ENCODE data around the gene SEMA3C.

SEMA3C gene

DNA sequence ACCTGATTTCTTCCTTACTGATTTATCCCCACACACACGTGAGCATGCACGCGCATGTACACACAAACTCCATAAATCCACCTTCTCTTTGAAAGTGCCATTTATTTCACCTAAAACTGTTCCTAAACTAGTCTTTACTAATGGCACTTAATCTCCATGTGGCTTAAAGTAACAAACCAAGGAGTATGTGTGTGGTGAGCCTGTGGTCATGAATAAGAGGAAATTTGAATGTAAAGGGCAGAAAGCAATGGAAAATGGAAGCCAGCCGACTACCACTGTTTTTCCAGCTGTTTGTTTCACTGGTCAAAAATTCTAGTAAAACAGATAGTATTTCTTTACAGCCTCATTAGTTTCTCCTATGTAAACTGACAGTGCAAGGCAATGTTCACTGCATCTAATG lies 23.8 kb downstream of the SEMA3C start:
- Histone ChIP-seq H3K4me3 (no peak overlapping the region), H3K27ac (no peak overlapping the region)

DNA sequence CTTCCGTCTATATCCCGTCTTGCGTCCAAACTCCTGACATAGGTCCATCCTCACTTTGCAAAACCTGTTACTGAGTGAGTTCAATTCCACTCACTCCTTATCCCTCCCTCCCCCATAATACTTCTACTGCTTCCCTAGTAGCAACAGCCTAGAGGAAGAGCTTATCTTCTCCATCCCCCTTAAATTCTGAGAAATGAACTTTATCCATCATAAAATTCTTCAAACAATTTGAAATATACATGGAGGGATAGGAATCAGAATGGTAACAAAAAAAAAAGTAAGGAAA lies 27.6 kb downstream of the SEMA3C start:
- peak overlapping the region in 2 of 21 experiments; percentile 17 to 33 for H3K27ac ChIP-seq
- no peak overlapping the region for H3K4me3 ChIP-seq

DNA sequence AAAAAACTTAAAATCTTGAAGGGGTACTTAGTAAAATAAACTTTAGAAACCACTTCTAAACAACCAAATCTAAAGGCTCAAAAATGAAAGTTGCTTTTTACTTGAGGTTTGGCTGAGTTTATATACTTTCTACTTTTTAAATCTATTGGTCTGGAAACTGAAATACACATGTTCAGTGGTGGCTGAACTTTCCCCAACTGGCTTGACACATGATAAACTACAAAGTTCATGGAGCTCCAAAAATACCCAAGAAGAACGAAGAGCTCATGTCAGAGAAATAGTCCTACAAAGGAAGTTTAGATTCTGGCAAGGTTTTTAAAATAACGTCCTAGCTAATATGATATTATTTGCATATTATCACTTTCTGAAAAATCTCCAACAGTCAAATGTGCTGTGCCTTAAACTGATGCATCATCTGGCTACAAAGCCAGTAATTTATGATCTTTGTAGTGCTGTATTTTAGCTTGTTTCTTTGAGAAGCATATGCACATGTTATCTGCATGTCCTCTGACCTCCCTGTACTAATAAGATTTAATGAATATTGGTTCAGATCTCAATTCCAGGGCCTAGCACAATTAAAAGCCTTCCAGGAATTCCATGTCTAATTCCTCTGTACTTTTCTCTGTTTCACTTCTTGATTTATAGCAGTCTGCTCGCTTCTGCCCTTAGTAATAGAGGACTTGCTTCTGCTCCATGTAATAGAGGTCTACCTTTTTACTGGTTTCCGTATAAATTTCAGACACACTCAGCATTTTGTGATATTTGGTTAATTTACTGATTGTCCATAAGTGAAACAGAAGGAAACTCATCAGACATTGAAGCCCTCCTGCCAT lies 28.2 kb downstream of the SEMA3C start:
- H3K27ac ChIP-seq = peak overlapping the region in 3 of 21 experiments; percentile 17 to 39 (median 33)

DNA sequence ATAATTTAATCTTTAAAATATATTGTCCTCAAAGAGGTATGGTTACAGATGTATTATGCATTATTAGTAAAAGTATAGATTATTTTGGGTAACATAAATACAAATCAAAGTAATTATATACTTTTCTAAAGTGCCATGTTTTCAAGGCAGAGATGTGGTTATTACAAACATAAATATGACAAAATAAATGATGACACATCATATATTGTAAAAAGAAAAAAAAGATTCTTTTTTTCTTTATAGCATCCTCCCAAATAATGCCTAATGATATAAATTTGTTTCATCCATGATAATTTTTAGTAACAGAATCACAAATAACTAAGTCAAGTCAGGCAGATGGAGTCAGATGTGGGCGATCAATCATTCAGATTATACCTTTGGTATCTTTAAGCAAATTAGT lies 29.3 kb downstream of the SEMA3C start:
- H3K4me3 ChIP-seq = no peak overlapping the region
- H3K27ac ChIP-seq = no peak overlapping the region

More for the DNA sequence above, 28.2 kb downstream of the SEMA3C start:
- H3K4me3 ChIP-seq = no peak overlapping the region

DNA sequence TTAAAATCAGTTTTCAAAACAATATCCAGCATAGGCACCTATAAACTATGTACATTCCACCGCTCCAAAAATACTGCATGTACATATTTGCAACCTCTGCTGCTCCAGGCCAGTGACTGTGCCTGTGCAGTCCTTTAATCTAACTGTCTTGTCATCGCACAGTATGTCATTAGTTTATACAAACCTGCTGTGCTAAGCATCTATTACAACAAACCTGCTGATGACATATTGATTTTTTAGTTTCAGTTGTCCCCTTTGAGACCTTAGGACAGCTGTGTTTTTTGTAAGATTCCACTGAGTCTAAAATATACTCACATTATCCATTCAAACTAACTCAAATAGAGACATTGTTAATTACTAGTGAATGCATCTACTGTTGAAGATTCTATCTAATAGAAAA lies 33.1 kb downstream of the SEMA3C start:
- H3K27ac ChIP-seq = peak overlapping the region in 2 of 21 experiments; percentile 15 to 51

DNA sequence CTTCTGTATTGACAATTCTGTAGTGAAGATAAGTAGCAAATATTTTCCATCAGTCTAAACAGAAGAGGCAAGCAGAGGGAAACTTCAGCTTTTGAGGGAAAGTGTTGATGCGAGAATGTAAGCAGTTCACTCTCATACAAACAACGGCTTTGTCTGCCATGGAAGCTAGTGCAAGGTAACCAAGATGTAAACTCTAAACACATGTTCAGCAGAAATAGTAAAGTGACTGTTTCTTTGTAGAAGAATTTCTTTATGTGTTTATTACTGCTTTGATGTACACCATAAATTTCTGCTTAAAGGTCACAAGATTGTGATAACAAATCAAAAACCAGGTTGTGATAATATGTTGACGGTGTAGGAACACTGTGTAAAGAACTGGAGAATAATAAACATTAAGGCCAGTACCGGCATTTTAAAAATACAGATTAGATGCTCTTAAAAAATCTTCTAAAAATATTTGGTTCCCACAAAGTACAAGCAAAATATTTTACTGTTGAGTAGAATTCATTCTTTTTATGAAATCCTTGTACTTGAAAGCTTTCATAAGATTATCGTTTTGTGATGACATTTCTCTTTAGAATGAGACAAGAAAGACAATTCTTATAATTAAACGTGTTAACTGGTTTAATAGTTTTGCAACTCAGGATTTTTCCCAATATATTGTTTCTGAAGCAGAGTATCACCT lies 34.2 kb downstream of the SEMA3C start:
- H3K4me3 ChIP-seq = no peak overlapping the region
- H3K27ac ChIP-seq = peak overlapping the region in 9 of 21 experiments; percentile 25 to 71 (median 54)

More for the DNA sequence above, 33.1 kb downstream of the SEMA3C start:
- H3K4me3 ChIP-seq = no peak overlapping the region

DNA sequence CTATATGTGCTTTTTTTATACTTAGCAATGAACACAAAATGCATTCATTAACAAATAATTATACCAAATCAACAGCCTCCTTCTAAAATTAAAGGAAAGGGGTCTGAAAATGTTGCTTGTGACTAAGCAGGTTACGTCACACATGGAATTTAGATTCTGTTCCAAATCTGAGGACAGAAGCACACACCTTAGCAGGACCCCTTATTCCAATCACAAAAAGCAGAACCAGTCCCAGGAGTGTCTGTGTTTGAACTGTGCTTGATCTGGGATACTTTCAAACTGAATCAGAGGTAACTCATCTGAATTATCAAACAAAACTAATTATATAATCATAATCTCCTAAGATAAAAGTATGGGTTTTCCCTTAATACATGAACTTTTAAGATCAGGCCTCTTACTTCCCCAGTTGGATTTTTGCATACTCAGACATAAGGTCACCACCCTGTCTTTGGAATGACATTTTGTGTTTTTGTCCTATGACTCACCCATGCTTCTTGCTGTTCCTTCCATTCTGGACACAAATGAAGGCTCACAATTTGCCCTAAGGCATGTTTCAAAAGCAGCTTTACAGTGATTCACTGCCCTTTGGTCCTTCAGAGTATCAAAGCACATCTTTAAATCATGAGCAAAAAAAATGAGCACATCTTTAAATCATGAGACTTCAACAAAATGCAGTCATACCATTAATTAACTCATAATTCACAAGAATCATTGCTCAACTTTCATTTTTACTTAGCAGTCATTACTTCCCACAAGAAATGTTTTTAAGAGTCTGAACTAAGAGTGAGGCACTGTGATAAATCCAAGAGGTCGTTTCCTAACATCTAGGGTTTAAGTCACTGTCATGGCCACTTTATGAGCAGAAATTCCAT lies 35.5 kb downstream of the SEMA3C start:
- H3K4me3 ChIP-seq = no peak overlapping the region
- H3K27ac ChIP-seq = peak overlapping the region in 16 of 21 experiments; percentile 16 to 71 (median 54)

DNA sequence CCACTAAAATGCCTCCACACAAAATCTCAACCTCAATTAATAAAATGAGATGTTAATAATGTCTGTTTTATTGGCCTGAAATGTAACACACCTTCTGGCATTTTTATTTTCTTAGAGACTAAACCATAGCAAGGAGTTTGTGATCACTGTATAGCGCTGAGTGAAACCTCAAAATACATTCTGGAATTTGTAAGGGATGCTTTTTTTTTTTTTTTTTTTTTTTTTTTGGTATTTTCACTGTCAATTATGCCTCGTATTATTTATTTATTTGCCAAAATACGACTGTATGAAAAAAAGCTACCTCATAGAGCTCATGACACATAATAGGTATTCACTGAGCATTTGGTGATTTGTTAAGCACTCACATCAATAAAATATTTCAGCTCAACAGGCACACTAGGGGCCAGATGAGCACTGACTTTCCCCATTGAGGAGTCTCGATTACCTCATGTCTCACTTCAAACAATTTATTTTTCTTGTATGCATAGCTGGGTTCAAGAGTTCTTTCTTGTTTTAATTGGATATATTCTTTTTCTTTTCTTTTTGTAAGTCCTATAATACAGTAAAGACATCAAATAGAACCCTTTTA lies 36.5 kb downstream of the SEMA3C start:
- peak overlapping the region in 4 of 21 experiments; percentile 30 to 66 (median 59) for H3K27ac ChIP-seq

DNA sequence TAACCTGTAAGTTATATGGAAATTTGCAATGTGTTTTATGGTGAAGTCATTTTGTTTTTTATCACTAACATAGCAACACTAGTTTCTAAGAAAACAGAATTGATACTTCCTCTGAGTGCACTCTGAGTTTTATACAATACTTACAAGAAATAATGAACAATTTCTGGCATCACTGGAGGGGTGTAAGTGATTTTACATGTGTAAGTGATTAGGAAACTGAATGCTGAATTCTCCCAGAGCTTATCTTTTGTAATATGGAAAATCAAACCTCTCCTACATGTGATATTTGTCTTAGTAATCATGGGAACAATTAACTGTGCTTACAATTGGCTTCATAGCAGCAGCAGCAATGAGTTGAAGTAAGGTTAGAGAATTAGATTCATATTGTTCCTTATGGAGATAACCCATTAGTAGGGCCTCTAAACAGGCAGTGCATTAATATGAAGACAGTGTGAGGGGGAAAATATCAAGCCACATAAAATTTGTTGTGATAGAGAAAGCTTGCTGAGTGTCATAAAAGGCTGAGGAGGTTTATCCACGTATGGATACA lies 37.4 kb downstream of the SEMA3C start:
- H3K4me3 ChIP-seq = no peak overlapping the region
- peak overlapping the region in 1 of 21 experiments; percentile 22 for H3K27ac ChIP-seq

More for the DNA sequence above, 36.5 kb downstream of the SEMA3C start:
- H3K4me3 ChIP-seq = no peak overlapping the region

DNA sequence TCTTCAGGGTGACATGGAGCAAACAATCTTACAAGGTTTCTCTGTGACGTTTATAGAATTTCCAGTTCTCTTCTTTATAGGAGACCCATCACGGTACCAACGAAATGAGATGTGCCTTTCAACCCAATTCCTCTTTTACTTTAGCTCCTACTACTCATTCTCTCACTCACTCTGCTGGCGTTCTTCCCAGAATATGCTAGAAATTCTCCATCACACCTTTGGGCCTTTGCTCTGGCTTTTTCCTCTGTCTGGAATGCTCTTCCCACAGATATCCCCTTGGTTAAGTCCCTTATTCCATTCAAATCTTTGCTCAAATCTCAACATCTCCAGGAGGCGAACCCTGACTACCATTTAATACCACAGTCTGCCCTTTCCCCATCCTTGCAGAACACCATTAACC lies 39.0 kb downstream of the SEMA3C start:
- H3K4me3 ChIP-seq = no peak overlapping the region
- H3K27ac ChIP-seq = no peak overlapping the region

DNA sequence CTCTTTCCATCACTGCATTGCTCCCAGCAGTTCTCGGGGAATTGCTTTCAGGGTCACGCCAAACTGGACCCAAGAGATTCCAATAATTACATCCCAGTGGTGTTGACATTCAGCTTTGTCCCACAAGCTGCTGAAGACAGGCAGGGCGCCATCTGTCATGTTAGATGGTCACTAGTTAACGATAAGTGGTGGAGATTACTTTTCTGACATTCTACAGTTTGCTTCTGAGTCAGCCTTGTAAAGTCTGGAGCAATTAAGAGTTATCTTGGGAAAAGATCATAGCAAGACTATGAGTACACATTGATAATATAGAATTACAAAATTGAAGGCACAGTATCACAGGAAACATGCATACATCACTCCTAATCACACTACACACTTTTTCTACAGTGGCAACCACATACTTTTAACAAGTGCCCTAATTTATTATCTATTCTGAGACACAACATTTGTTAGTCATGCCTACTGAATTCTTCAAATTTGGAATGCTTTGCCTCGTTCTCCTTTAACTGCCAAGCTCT lies 41.9 kb downstream of the SEMA3C start:
- H3K27ac ChIP-seq = no peak overlapping the region
- no peak overlapping the region for H3K4me3 ChIP-seq

DNA sequence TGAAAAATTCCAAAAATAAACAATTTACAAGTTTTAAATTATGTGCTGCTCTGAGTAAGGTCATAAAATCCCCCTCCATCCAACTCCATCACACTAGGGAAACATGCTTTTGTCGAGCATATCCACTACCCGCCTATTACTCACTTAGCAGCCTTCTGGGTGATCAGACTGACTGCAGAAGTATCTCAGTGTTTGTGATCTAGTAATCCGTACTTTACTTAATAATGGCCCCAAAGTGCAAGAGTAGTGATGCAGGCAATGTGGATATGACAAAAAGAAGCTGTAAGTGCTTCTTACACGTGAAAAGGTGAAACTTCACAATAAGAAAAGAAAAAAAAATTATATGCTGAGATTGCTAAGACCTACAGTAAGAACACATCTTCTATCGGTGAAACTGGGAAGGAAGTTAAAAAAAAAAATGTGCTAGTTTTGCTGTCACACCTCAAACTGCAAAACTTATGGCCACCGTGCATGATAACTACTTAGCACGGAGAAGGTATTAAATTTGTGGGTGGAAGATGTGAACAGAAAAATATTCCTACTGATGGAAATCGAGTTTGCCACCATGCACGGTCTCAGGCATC lies 43.2 kb downstream of the SEMA3C start:
- no peak overlapping the region for H3K4me3 ChIP-seq
- H3K27ac ChIP-seq = no peak overlapping the region

DNA sequence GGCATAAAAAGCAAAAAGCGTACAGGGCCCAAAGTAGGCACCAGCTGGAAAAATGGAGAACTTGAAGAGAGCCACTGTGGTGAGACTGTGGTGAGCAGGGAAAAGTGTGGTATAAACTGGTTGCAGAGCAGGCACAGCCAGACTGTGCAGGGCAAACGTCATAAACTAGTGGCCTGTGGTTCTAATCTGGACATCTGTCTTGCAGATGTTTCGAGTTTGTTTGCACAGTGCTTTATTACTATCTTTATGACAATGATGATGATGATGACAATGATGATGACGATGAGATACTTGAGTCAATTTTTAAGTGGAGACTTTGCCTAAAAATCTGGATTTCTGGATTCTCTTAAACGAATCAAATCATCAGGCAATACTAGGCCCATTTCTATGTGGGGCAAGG lies 45.7 kb downstream of the SEMA3C start:
- Histone ChIP-seq H3K4me3 (no peak overlapping the region), H3K27ac (no peak overlapping the region)

DNA sequence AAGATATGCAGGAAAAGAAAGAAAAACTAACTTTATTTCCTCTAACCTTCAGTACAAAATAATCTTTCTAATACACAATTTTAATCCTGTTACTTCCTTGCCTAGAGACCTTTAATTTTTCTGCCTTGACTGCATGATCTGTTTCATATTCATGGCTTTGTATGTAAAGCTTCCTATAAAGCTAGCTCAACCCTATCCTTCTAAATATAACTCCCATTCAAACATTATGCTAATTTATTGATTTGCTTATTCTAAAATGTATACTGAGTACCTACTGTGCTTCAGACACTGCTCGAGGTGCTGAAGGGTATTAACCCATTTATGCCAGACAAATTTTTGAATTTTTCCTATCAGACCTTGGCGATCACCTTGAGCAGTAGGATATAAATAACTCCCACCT lies 47.6 kb downstream of the SEMA3C start:
- Histone ChIP-seq H3K27ac (no peak overlapping the region), H3K4me3 (no peak overlapping the region)

DNA sequence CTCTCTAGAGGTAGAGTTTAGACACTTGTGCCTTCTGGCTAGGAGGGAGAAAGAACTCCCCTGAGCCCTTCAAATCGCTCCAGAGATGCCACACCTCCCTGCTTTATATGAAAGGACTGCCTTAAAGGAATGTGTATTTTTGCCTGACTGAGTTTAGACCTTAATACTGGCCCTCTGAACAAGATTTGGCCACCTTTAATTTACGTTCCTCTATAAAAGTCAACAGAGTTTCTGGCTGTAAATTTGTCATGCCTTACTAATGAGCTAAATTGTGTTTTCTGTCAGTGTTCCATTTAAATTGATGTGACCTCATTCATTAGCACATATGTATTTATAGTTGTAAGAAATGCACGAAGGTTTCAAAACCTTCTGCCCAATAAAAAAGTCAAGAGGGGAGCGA lies 48.0 kb downstream of the SEMA3C start:
- H3K27ac ChIP-seq = no peak overlapping the region
- no peak overlapping the region for H3K4me3 ChIP-seq

DNA sequence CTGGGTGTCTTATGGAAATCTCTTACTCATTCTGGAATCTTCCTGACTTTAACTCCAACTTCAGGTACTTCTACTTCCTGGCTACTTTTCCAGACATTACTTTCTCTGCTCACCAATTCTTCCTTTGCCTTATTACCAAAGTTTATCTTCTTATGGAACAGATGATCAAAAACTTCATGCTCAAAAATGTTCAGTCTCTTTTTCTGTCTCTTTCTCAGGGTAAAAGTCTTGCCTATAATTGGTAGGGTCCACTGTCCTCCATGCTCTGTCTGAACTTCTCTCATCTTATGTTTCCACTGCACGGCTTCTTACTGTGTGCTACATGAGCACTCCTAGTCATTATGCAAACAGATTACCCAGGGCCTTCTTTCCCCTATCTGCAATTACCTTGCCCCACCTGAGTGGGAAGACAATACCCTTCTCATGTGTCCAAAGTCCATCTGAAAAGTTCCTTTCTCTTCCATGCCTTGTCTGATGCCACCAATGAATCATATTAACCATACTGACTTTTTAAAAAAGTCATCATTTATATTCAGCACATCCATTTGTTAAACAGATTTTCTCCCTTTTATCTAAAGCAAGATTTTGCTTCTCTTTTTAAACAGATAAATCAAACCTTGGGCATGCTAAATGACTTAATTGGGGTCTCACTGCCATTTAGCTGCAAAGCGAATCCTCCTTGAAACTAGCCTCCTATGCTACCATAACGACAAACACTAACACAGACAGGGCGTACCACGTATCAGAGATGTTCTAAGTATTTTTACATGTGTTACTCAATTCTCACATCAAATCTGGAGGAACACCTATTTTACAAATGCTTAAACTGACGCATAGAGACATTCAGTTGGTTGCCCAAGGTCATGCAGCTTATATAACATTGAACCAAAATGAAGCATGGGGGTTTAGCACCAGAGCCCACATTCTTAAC lies 48.8 kb downstream of the SEMA3C start:
- Histone ChIP-seq H3K27ac (peak overlapping the region in 1 of 21 experiments; percentile 5), H3K4me3 (no peak overlapping the region)

DNA sequence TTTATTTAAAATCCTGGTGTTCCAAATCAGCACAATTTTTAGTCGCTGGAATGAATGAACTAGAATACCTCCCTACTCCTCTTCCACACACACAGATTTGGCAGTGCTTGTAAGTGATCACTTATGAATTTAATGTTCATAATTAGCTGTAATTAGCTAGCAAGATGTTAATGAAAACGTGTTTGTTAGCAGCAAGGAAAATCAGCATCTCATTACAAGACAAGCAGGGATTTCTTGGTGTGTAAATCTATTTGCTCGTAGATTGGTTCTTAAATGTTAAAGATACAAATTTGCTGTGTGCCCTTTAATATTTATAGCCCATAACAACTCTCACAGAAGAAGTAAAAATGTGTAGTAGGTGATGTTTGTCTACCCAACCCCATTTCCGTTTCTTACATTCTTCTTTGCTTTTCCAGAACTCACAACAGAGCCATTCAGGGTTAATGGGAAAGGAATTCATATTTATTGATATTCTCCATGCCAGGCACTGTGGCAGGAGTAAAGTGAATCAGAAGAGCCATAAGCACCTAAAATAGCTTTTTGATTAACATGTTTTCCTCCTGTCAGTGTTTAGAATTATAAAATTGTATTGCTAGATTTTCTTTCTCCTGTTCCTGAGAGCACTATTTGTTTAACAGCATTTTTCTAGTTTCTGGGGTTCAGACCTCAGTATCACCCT lies 49.6 kb downstream of the SEMA3C start:
- no peak overlapping the region for H3K4me3 ChIP-seq
- peak overlapping the region in 1 of 21 experiments; percentile 5 for H3K27ac ChIP-seq

Measured in skin epidermis (tissue), 12 donors.